HG03159 (cell line): Measurements from ENCODE around the gene GPR143.
"Not testable (repeated sequence)": the region's sequence is repeated elsewhere in the genome, so short reads cannot be mapped to it uniquely, and the experiment has no call there.

Experiments
- ATAC-seq: cut with Tn5 transposase; IDR thresholded peaks from one replicate; pipeline ENCODE4 v1.9.1; 2021; ENCODE audit warnings: mild to moderate bottlenecking, moderate library complexity; ENCODE audit not compliant: unreplicated experiment

Gene GPR143

DNA sequence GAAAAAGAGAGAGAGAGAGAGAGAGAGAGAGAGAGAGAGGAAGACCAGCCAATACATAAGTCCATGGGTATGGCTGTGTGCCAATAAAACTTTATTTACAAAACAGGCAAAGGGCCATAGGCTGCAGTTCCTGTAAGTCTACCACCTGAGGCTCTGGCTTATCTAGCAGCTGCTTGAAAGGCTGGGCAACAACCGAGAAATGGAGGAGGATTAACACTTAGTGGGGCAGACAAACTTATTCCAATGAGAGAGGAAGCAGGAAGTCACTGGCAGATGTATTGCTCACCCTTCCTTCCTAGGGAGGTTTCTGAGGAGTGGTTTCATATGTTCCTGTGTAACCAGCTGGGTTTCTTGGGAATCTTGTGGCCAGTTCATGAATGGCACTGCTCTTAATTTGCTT lies 4.7 kb upstream of the GPR143 start:
- ATAC-seq = no peak

DNA sequence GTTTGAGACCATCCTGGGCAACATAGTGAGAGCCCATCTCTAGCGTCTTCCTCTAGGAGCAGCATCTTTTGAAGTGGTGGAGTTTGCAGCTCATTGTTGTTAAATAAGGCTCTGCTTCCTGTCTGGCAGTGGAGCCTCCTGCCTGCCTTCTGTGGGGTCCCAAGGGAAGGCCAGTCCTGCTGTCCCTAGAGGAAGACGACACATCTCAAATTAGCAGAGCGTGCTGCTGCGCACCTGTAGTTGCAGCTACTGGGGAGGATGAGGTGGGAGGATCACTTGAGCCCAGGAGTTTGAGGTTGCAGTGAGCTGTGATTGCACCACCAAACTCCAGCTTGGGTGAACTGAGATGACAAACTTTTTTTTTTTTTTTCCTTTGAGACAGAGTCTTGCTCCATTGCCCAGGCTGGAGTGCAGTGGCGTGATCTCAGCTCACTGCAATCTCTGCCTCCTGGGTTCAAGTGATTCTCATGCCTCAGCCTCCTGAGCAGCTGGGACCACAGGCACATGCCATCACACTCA lies 2.7 kb upstream of the GPR143 start:
- ATAC-seq = not testable (repeated sequence)

DNA sequence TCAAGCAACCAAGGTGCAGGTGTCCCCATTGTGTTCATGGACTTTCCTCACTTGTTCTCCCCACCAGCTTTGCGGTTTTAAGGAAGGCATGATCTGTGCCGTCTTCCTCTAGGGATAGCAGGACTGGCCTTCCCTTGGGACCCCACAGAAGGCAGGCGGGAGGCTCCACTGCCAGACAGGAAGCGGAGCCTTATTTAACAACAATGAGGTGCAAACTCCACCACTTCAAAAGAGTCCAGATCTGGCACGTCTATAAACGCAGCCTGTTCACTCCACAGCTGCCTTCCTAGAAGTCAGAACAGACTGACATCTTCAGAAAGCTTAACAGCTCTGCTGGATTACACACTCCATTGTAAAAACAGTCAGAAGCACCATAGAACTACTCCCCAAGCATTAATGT lies 1.7 kb upstream of the GPR143 start:
- no peak for ATAC-seq

DNA sequence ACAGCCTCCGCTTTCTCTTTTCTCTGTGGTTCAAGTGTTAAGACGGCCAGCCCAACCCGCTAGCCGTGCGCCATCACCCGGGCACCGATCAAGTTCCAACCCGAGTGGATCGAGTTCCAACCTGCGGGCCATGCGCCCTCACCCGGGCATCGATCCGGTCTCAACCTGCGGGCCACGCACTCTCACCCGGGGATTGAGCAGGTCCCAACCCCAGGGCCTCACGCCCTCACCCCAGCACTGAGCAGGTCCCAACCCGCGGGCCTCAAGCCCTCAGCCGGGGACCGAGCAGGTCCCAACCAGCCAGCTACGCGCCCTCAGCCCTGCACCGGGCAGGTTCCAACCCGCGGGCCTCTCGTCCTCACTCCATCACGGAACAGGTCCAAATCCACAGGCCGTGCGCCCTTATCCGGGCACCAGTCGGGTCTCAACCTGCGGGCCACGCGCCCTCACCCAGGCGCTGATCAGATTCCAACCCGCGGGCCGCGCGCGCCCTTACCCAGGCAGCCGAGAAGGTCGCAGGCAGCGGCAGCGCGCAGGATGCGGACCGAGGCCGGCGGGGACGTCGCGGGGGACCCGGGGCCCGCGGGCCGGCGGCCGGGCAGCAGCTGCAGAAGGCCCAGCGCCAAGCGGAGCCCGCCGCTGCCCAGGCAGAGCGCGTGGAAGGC lies 443 bp downstream of the GPR143 start:
- no peak for ATAC-seq

DNA sequence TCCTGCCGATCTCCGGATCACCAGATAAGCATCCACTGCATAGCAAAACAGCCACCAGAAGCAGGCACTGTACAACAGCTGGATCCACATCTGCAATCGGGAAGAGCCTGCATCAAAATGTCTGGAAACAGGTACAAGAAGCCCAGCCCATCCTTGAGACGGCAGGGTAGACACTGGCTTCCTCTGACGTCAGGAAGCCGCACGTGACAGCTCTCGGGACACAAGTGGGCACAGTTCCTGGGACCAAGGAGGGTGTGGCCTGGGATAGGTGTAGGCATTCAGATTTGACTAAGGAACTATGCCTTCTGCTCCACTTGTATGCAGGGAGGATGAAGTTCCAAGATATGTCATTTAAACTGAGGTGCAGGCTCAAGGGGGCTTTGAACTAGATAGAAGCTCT lies 6.3 kb downstream of the GPR143 start:
- ATAC-seq = no peak

DNA sequence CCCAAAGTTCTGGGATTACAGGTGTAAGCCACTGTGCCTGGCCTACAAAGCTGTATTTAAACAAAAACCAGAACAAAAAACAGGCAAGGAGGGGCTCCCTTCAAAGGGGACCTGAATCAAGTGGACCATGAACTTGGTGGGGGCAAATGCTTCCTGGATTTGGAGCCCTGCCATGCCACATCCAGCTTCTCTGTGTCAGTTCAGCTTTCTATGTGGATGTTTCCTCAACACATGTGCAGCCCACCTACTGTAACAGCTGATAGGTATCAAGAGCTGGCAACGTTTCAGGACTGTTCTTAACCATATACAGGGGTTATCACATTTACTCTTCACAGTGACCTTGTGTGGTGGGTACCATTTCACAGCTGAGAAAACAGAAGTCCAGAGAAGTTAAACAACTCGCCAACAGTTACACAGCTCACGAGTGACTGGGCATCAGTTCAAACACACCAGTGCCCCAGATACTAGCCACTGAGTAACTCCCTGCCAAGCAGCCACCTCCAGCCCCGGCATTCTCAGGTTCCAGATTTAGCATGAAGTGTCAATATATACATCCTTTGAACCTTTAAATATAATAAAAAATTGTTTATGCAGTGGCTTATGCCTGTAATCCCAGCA lies 7.5 kb downstream of the GPR143 start:
- no peak for ATAC-seq

DNA sequence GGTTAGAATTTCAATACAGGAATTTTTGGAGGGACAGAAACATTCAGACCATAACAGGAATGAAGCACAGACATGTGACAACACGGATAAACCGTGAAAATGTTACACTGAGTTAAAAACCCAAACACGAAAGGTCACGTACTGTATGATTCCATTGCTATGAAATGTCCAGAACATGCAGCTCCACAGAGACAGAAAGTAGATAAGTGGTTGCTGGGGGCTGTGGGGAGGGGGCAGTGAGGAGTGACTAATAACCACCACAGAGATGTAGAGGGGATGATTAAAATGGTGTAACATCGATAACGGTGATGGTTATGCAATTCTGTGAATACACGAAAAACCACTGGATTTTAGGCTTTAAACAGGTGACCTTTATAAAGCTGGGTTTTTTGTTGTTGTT lies 8.3 kb downstream of the GPR143 start:
- ATAC-seq = no peak

DNA sequence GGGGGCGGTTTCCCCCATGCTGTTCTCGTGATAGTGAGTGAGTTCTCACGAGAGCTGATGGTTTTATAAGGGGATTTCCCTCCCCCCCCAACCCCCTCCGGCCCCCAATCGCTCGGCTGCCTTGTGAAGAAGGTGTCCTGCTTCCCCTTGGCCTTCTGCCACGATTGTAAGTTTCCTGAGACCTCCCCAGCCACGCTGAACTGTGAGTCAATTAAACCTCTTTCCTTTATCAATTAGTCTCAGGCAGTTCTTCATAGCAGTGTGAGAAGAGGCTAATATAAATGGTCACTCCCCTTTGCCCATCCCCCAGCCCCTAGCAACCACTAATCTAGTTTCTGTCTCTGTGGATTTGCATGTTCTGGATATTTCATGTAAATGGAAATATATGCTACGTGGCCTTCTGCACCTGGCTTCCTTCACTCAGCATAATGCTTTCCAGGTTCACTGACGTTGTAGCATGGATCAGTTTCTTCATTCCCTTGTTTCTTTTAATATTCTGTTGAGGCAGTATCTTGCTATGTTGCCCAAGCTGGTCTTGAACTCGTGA lies 16.4 kb downstream of the GPR143 start:
- no peak for ATAC-seq

DNA sequence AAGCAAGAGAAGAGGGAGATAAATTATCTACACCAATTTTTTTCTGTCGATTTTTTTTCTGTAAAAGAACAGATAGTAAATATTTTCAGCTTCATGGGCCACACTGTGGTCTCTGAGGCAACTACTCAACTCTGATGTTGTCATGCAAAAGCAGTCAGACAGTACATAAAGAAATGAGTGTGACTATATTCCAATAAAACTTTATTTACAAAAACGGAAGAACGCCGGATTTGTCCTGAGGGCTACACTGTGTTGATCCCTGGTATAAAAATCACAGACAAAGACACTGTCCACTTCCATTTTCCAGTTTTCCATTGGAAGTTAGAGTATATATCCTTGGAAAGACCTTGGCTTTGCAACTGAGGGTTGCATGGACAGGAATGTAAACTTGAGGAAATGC lies 18.0 kb downstream of the GPR143 start:
- ATAC-seq = no peak

DNA sequence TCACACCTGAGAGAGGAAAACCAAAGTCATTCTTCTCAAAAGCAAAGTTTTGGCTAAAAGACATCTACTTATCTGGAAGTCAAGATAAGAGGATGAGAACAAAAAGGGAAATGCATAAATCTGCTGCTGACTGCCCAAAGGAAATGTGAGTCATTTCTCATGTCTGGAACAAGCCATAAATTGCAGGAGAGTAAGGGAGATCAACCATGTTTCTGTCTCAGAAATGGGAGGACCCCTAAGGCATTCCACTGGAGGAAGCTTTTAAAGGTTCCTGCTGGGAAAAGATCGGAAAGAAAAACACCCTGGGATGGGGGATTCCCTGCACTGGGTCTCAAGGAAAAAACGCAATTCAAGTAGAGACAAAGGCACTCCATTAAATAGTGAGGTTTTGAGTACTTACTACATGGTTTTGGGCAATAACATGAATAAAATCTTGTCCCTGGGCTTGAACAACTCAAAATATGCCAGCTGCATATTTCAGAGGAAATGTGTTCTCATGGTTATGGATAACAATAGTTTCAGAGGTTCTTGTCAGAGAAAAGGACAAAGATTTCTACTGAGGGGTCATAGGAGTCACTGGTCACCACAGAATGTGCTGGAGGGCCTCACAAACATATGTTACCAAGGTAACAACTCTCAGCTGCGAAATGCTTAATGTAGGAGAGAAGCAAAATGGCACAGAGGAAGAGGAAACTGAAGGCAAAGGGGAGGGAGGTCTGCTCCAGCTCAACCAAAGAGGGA lies 19.3 kb downstream of the GPR143 start:
- ATAC-seq = no peak

DNA sequence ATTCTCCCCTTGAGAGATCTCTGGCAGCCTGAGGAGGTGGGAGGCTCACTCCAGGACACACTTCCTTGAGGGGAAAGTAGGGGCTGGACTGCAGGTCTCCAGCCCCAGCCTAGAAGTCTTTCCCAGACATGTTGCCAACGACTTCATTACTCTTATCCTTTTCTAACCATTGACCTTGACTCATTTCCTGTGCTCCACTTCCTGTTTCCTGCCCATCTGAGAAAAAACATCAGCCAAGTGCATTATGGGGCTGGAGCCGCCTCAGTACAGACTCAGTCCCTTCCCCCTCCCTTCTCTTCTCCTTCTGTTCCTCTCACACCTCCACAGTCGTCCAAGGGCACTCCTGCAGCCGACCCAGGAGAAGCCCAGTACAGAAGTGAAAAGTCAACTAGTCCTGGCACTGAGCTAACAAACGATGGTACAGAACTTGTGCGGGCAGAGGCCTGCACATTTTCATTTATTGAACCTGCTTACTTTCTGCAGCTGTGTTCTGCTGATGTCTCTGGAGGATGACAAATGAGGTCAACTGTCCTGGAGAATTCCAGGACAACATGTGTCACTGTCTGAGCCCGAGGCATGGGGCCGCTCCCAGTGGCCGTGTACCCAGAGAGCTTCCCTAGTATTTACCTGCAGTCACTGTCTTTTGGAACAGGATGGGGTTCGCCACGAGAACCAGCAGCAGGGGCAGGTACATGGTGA lies 20.1 kb downstream of the GPR143 start:
- no peak for ATAC-seq

DNA sequence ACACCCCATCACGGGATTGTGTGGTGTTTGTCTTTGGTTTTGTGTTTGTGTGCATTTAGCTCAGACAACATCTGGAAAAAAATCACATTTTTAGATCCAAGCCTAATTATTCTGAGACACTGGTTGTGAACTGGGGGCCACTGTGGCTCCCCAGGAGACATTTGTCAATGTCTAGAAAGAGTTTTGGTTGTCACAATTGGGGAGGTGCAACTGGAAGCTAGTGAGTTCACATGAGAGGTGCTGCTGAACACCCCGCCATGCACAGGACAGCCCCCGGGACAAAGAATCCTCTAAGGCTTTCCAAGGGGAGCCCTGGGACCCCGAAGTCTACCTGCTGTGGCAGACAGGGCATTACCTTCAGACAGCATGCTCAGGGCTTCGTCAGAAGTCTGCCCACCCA lies 26.5 kb downstream of the GPR143 start:
- no peak for ATAC-seq

DNA sequence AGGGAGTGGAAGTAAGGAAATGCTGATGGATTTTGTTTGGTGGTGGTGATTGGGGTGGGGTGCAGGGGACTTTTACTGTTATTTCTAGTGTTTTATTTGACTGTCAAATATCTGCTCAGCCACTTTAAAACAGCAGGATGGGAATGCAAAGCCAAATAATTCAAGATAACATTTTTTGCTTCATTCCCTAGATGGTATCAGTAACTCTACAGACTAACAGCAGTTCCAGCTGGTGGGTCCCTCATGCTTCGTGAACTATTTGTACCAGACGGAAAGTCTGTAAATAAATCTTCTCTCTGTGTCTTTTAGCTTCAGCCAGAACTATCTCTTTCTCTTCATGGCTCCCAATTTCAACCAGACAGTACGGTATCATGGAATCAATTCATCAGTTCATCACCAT lies 27.5 kb downstream of the GPR143 start:
- ATAC-seq = no peak

DNA sequence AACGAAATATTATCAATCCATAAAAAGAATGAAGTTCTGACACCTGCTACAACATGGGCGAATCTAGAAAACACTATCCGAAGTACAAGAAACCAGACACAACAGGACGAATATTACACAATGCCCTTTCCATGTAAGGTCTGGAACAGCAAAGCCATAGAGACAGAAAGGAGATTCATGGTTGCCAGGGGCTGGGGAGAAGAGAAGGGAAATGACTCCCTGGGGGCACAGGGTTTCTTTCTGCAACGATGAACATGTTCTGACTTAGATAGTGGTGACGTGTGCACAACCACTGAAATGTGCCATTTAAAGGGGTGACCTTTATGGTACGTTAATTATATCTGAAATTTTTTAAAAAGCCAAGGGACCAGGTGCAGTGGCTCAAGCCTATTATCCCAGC lies 28.3 kb downstream of the GPR143 start:
- ATAC-seq = no peak

DNA sequence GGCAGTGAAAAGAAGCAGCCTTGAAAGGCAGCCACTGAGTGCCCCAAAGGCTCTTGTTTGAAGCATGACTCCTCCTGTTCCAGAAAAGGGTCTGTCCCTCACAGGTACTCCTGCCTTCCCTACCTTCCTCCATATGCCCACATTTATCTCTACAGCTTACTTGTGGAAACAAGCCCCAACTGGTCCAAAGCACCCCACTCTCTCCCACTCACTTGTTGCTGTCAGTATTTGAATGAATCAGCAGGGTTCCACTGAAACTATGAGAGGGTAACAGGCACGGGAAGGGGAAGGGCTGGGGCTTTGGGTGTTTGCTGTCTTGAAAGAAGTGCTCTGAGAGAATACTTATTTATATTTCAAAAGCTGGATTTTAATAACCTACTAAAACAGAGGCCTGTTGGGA lies 34.9 kb downstream of the GPR143 start:
- ATAC-seq = no peak

DNA sequence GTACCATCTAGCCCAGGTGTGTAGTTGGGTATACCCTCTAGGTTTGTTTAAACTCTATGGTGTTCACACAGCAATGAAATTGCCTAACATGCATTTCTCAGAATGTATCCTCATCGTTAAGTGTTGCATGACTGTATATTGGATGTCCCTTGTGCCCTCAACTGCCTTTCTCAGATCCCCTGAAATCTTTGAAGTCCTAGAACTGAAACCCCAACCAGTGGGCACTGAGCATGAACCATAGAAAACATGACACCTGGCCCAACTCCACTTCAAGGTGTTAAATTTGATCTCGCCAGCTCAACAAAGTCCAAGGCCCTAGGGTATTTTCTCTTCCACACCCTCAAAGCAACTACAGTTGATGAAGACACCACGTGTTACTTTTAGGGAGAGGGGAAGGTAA lies 35.6 kb downstream of the GPR143 start:
- no peak for ATAC-seq

DNA sequence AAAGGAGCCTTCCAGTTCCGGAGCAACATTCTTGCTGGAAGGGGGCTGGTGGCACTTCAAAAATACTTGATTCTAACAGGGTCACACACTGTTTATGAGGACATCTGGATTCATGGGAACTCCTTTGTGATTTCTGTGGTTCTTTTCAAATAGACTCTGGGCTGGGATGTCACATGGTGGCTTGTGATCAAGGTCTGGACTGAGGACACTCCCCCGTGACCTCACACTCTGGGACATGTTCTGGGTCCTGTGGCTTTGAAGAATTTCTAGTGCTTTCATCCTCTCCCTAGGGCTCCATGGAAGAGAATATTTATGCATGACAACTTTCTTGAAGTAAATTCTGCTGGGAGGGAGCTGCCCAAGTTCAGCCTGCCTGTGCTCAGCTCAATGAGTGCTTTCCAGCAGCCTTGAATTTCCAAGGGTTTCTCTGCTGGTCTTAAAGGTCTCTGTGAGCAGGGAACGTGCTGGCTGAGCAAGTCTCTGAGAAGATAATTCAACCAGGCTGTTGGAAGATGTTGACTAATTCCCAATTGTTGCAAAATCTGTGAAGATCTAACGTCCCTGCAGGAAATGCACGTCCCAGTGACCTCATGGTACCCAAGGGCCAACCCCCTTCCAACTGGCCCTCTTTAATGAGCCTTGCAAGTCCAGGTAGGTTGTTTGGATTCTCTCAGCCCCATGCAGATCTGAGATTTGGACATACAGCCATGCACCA lies 36.3 kb downstream of the GPR143 start:
- ATAC-seq = no peak

DNA sequence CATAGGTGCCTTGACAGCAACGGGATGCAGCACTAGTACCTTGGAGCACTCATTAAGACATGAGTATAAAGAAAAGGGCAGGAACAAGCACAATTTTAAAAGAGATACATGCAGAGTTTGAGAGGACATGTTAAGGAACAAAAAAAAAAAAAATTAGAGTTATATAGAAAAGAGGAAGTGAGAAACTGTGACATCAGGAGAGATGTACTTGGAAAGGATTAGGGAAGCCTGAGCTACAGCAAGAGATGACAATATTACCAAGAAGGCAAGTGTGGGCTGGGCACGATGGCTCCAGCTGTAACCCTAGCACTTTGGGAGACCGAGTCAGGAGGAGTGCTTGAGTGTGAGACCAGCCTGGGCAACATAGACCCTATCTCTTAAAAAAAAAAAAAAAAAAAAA lies 37.4 kb downstream of the GPR143 start:
- no peak for ATAC-seq

DNA sequence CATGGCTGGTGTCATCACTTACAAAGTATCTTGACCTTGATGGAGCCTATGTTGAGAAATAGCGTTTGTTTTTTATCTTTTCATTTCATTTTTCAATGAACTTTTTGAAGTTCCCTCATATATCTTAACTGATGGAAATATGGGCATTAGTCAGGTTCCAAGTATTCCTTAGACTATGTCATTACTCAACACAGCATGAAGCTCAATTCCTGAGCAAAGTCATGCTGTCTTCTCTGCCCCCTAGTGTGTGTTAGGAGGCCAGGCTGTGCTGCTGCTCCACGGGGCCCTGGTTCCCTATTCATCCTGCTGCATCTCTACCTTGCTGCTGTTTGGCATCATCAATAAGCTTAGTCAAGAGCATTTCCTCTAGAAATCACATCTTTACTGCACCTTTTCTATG lies 40.9 kb downstream of the GPR143 start:
- no peak for ATAC-seq

DNA sequence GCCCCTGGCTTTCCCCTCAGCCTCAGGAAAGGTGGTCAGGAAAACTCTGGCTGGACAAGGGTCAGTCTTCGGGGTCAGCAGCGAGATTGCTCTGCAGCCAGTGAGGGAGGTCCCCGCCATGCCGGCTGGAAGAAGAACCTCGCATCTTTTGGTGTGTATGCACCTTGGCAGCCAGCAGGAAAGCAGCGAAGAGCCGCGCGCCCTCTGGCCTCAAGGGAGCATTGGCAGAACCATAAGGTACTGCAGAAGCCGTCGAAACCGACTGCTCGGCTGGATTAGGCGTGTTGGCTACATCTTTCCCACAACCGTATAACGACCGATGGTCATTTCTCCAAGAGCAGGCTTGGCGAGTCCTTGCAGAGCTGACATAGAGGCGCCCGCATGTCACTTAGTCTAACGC lies 48.3 kb downstream of the GPR143 start:
- ATAC-seq = no peak

DNA sequence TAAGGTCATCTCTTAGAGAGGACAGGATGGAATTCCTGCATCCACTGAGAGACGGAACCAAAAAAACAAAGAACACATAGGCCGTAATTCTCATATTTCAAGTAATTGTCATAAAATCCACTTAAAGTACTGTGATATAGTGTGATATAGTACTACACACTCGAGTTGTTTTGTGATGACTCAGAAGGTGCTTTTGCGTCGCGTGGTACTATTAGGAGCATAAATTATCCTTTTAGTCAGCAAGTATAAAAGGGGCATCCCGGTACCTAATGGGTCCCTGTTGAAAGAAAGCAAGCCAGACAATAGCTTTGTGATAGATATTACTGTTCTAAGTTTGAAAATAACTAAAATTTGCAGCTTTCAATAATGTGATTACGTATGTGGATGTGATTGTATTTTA lies 55.3 kb downstream of the GPR143 start:
- no peak for ATAC-seq
